Activated CD8-positive, alpha-beta T cell treated with anti-CD3 and anti-CD28 coated beads, Interleukin-2, amount 10 ng/mL, durations not matched to agents 7 days and 5 days (primary cell): ENCODE measurements around the gene GORASP1. TPM values are rescaled to one million over a fixed set of nuclear protein-coding genes. Genes with fewer than 3 reads are reported as not detected.

Experiments
- ATAC-seq: fragments of 150-1000 bp; cut with Tn5 transposase; one replicate; pipeline ENCODE4 v1.10.0; 2021; ENCODE audit warnings: moderate library complexity
- CTCF ChIA-PET: fragments of 350-600 bp; sonication (Branson Sonifier 250); formaldehyde crosslinking; loops from one replicate; lab custom pipeline; 2021; ENCODE audit warnings: antibody characterized with exemption; lab: Charles Lee
- POLR2A ChIA-PET: fragments of 350-600 bp; sonication (Branson Sonifier 250); formaldehyde crosslinking; loops from one replicate; lab custom pipeline; 2021; ENCODE audit warnings: antibody characterized with exemption; lab: Charles Lee
- DNase-seq: peaks from one replicate; pipeline ENCODE4 v3.0.0-alpha.2; 2020
- H3K27ac Mint-ChIP-seq: one replicate; pipeline ENCODE4 v1.8.0; 2021; ENCODE audit warnings: mild to moderate bottlenecking, mixed read lengths
- H3K27me3 Mint-ChIP-seq: one replicate; pipeline ENCODE4 v1.8.0; 2021; ENCODE audit warnings: low read depth, mixed read lengths
- H3K36me3 Mint-ChIP-seq: one replicate; pipeline ENCODE4 v1.8.0; 2021; ENCODE audit warnings: low read depth, mixed read lengths
- H3K4me1 Mint-ChIP-seq: one replicate; pipeline ENCODE4 v1.8.0; 2021; ENCODE audit warnings: low read depth, mixed read lengths
- H3K4me3 Mint-ChIP-seq: one replicate; pipeline ENCODE4 v1.8.0; 2021; ENCODE audit warnings: mild to moderate bottlenecking, mixed read lengths
- H3K9me3 Mint-ChIP-seq: one replicate; pipeline ENCODE4 v1.8.0; 2022; ENCODE audit warnings: mixed read lengths; ENCODE audit not compliant: insufficient read depth
- total RNA-seq, 2 experiments: library from RNA; stranded (reverse); gene quantifications; one replicate each; pipeline ENCODE4 v1.2.3, GENCODE V29; 2021

The GORASP1 gene
- total RNA-seq, 2 experiments from 2014 or later: 10.8 to 11.0 TPM

DNA sequence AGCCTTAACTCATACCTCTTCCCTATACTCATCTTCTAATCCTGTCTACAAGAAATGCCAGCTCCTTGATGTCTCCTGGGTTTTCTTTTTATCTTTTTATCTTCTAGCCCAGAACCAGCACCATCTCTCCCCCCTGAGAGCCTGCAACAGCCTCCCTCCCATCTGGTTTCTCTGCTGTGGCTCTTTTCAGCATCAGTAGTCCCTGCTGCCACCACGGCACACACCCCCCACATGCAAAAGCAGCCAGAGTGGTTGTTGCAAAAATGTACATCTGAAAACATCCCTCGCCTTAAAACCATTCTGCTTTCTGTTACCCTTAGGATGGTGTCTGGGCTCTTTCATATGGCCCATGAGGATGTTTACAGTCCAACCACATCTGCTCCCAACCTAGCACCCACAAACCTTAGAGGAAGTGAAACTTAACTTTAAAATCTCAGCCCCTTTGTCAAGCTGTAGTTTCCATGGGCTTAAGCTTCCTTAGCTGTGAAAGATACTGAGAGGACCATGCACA lies 828 bp upstream of the GORASP1 start:
- Mint-ChIP-seq H3K4me1 (peaks cover 40% of the 10 kb centered on the region), H3K9me3 (no peaks in the 10 kb centered on the region), H3K27me3 (peaks cover 35% of the 10 kb centered on the region), H3K27ac (peak overlapping the region; percentile 81), H3K4me3 (peak overlapping the region; percentile 88), H3K36me3 (no peaks in the 10 kb centered on the region)
- POLR2A ChIA-PET: interaction anchor here (0.7 to 1.4 kb wide), 6 partner anchors 10 to 276 kb away, joined by 3 to 5 read pairs (median 3); no protein-coding TSS in a partner anchor
- ATAC-seq (peak; percentile 64), DNase-seq (peak; percentile 76)
- CTCF ChIA-PET: interaction anchor here (0.6 to 8.6 kb wide), 10 partner anchors 11 to 184 kb away, joined by 3 to 59 read pairs (median 3); partner anchors contain the start of genes SCN11A and WDR48

DNA sequence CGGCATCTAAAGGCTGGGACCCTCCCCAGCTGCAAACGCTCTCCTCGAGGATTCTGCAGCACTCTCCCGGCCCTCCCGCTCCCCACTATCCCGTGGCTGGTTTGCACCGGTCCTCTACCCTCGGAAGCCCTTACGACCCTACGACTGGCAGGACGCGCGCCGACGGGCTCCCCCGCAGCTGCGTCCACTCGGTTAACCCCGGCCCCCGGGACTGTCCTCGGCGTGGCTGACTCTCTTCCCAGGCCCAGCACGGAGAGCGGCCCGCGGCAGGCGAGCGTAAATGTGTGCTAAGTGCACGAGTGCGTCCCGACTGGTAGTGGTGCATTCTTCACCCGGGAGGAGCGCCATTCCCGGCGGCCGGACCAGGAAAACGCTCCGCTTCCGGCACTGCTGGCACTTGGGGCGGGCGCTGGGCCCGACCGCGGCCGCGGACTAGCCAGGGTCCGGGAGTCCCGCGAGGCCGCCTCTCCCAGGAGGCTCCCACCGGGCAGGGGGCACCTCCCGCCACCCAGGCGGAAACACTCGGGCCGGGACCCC lies 508 bp downstream of the GORASP1 start:
- Mint-ChIP-seq H3K9me3 (no peaks in the 10 kb centered on the region), H3K36me3 (no peaks in the 10 kb centered on the region), H3K27me3 (peaks cover 27% of the 10 kb centered on the region), H3K4me3 (peak overlapping the region; percentile 75), H3K27ac (peak overlapping the region; percentile 28), H3K4me1 (peaks cover 44% of the 10 kb centered on the region)
- ATAC-seq (peak; percentile 20), DNase-seq (no peak)
- CTCF ChIA-PET: interaction anchor here (1.3 to 8.6 kb wide), 4 partner anchors 83 to 185 kb away, joined by 5 to 59 read pairs (median 16); no protein-coding TSS in a partner anchor
- POLR2A ChIA-PET: interaction anchor here (1.3 kb wide), 1 partner anchor 41 kb away, joined by 3 read pairs; no protein-coding TSS in a partner anchor

DNA sequence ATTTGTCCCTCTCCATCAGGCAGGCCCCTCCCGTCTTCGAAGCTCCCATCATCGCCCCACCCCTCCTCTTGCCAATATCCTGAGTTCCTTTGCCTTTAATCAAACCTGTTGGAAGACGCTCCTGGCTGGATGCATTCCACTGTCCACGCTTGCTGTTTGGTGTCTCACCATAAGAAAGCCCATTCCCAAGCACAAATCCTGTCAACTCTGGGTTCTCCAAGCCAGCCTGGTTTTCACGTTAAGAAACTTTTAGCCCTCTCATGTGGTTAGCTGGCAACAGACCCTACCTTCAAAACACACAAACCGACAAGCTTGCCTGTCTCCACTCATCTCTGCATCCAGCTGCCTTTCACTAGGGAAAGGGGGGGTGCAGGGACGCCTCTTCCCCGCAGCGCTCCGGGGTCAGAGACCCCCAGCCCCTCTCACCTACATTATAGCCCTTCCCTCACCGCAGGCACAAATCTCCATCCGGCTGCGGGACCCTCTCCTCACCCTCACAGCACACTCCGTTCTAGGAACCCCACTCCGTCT lies 1.1 kb downstream of the GORASP1 start:
- Mint-ChIP-seq H3K27me3 (peaks cover 24% of the 10 kb centered on the region), H3K4me3 (peak overlapping the region; percentile 75), H3K4me1 (peaks cover 44% of the 10 kb centered on the region), H3K36me3 (no peaks in the 10 kb centered on the region), H3K9me3 (no peaks in the 10 kb centered on the region), H3K27ac (peak overlapping the region; percentile 28)
- no peak for DNase-seq
- POLR2A ChIA-PET: no interaction called here
- CTCF ChIA-PET: interaction anchor here (1.3 to 8.6 kb wide), 4 partner anchors 21 to 185 kb away, joined by 3 to 59 read pairs (median 10); no protein-coding TSS in a partner anchor
- ATAC-seq: no peak

DNA sequence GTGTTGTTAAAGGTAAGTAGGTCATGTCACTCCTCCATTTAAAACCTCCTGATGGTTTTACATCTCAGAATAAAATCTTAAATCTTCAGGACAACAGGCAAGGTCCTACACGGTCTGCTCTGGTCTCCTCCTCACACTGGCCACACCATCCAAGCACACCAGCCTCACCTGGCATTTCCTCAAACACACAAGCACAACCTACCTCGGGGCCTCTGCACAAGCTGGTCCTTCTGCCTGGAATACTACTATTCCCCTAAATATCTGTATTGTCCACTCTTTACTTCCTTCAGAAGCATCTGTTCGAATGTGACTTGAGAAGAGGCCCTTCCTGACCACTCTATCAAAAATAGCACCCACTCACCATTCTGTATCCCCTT lies 1.8 kb downstream of the GORASP1 start:
- ATAC-seq: no peak
- ChIA-PET CTCF (interaction anchor here (1.3 to 8.6 kb wide), 4 partner anchors 21 to 186 kb away, joined by 3 to 59 read pairs (median 10); no protein-coding TSS in a partner anchor), POLR2A (interaction anchor here (0.7 kb wide), 1 partner anchor 59 kb away, joined by 4 read pairs; no protein-coding TSS in a partner anchor)
- Mint-ChIP-seq H3K36me3 (no peaks in the 10 kb centered on the region), H3K4me1 (peaks cover 47% of the 10 kb centered on the region), H3K9me3 (no peaks in the 10 kb centered on the region), H3K27me3 (peaks cover 24% of the 10 kb centered on the region), H3K4me3 (peak overlapping the region; percentile 75), H3K27ac (no peak overlapping the region)
- DNase-seq: no peak

DNA sequence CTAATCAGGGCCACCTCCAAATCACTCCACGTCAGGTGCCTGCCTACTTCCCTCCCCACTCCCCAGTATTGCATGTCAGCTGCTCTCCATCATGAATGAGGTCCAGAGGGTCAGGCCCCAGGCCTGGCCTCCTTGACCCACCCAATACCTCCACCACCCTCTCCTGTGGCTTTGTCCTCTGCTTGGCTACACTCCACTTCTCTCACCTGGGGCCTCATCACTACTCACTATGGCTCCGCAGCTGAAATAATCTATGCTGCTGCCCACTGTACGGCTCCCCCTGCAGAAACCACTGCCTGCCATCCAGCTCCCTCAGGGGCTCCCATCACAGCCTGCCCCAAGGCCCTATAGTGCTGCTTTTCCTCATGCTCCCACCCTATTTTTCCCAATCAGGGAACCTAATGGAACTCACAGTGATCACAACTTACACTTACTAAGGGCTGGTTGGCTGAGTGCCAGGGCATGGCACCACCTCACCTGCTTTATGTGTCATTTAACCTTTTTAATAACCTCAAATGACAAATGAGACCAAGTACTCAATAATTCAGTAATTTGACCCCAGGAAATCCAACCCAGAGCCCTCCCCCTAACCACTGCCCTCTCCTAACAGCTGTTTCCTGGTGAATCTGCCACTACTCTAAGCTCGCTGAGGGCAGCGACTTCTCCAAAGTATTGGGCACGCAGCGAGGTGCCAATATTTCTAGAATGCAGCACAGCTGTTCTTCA lies 2.3 kb downstream of the GORASP1 start:
- no peak for ATAC-seq
- POLR2A ChIA-PET: interaction anchor here (0.7 kb wide), 1 partner anchor 58 kb away, joined by 4 read pairs; no protein-coding TSS in a partner anchor
- Mint-ChIP-seq H3K27me3 (peaks cover 21% of the 10 kb centered on the region), H3K4me3 (no peak overlapping the region), H3K27ac (no peak overlapping the region), H3K9me3 (no peaks in the 10 kb centered on the region), H3K36me3 (no peaks in the 10 kb centered on the region), H3K4me1 (peaks cover 47% of the 10 kb centered on the region)
- DNase-seq: no peak
- CTCF ChIA-PET: interaction anchor here (1.3 to 8.6 kb wide), 3 partner anchors 22 to 187 kb away, joined by 3 to 59 read pairs (median 16); no protein-coding TSS in a partner anchor

DNA sequence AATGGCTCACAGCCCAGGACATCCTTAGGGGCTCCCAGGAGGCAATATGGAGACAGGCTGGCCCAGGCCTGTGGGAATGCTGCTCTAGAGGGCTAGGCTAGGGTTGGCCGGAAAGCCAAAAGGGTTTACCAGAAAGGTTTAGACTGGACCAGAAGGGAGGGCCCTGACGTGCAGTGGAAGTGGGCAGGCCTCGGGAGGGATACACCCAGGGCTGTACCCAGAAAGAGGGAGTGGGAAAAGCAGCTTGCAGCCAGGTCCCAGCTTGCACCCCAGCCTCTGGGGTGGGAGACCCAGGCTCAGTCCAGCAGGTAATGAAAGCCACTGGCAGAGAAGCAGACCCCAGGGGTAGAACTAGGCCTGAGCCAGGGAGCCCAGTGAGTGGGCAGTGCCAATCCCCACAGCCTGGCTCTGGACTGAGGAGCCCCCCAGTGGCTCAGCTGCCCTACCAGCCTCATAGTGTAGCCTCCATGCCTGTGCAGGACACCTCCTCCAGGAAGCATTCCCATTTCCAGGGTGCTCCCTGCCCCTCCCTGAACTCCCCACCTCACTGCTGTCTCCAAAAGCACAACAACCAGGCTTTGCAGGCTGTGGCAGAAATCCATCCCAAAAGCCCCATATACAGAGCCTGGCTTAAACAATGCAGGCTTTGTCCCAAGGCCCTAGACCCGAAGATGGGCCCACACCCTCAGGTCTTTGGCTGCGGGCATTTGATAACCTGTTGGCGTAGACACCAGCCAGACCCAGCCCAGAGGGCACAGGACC lies 3.5 kb downstream of the GORASP1 start:
- no peak overlapping the region for H3K4me3 Mint-ChIP-seq
- peaks cover 13% of the 10 kb centered on the region for H3K27me3 Mint-ChIP-seq
- ATAC-seq: no peak
- ChIA-PET CTCF (interaction anchor here (0.9 to 8.6 kb wide), 3 partner anchors 87 to 188 kb away, joined by 3 to 59 read pairs (median 16); no protein-coding TSS in a partner anchor), POLR2A (no interaction called here)
- peak; percentile 16 for DNase-seq
- peaks cover 41% of the 10 kb centered on the region for H3K4me1 Mint-ChIP-seq
- H3K36me3 Mint-ChIP-seq: no peaks in the 10 kb centered on the region
- no peaks in the 10 kb centered on the region for H3K9me3 Mint-ChIP-seq
- H3K27ac Mint-ChIP-seq: no peak overlapping the region

DNA sequence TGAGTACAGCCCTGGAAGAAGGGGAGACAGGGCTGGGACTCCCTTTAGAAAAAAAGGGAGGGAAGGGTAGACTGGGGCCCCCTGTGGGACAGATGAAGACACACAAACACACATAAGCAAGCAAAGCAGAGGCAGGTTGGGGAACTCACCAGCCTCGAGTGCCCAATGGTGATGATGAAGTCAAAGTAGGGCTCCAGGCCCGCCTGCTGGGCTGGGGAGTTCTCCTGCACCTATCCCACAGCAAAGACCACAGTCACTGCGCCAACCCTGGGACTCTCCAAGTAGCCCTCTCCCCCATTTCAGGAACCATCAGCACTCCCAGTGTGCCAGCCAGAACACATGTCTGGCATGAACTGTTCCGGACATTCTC lies 4.1 kb downstream of the GORASP1 start:
- CTCF ChIA-PET: interaction anchor here (8.6 kb wide), 1 partner anchor 185 kb away, joined by 59 read pairs; no protein-coding TSS in a partner anchor

DNA sequence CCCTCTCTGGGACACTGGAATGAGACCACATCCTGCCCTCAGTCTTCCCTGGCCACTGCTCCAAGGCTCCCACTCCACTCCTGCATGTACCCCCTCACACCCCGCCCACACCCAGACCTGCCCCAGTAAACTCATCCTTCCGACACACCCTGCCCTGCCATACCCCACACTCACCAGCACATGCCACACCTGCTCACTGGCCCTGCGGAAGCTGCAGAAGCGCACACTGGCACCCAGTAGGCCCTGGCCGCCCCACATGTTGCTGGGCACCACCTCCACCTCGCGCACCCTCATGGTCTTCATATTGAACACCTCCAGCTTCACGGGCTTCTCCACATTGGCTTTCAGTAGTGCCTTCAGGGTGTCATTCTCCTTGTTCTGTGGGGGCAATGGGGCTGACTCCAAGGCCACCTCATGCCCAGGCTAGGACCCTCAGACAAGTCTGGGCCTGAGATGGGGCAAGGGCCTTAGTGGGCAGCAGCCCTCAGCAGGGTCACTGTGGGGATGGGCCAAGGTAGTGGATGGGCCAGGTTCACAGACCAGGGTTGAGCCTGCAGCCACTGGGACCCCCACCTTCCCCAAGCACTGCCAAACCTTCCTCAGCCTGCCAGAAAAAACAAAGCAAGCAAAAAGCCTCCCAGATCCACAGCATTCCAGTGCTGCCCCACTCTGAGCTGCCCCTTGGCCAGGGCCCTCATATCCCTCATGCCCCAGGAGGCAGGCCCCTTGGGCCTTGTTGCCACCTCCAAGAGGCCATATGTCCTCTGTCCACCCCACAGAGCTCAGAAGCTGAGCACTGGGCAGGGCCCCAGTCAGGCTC lies 4.7 kb downstream of the GORASP1 start:
- DNase-seq (peak; percentile 18), ATAC-seq (no peak)
- Mint-ChIP-seq H3K27ac (no peak overlapping the region), H3K36me3 (no peaks in the 10 kb centered on the region), H3K4me1 (peaks cover 29% of the 10 kb centered on the region), H3K27me3 (peaks cover 13% of the 10 kb centered on the region), H3K9me3 (no peaks in the 10 kb centered on the region), H3K4me3 (no peak overlapping the region)
- ChIA-PET CTCF (interaction anchor here (8.6 kb wide), 1 partner anchor 186 kb away, joined by 59 read pairs; no protein-coding TSS in a partner anchor), POLR2A (interaction anchor here (0.6 kb wide), 1 partner anchor 192 kb away, joined by 4 read pairs; no protein-coding TSS in a partner anchor)

More for the DNA sequence above, 4.1 kb downstream of the GORASP1 start:
- DNase-seq: peak; percentile 23
- Mint-ChIP-seq H3K4me3 (no peak overlapping the region), H3K27me3 (peaks cover 13% of the 10 kb centered on the region), H3K27ac (no peak overlapping the region), H3K36me3 (no peaks in the 10 kb centered on the region), H3K9me3 (no peaks in the 10 kb centered on the region), H3K4me1 (peaks cover 35% of the 10 kb centered on the region)
- POLR2A ChIA-PET: interaction anchor here (0.6 kb wide), 1 partner anchor 191 kb away, joined by 4 read pairs; no protein-coding TSS in a partner anchor
- no peak for ATAC-seq

DNA sequence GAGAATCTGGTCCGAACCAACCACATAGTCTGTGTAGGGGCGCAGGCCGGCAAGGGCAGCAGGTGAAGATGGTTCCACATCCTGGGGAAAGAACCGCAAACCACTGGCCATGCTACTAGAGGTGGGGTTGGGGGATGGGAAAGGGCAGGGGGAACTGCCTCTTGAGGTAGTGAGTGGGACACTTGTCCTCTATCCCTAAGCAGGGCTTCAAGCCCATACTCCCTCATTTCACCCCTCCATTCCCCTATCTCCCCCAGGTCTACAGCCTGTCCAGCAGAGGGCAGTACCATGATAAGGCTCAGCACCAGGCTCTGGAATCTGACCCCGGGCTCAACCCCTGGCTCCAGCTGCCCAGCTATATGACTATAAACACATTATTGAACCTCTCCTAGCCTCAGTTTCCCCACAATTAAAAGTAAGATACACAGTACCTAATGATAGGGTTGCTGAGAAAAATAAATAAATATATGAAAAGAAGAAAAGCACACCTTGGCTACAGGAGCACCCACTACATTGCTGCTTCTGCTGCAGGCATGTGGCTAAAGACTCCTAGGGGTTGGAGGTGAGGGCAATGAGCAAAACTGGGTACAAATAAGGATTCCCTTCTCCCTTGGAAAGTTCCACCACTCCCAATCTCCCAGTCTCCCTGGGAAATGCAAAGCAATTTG lies 6.3 kb downstream of the GORASP1 start:
- peaks cover 19% of the 10 kb centered on the region for H3K4me1 Mint-ChIP-seq
- no peak overlapping the region for H3K27ac Mint-ChIP-seq
- peak; percentile 66 for DNase-seq
- ChIA-PET CTCF (interaction anchor here (1.0 to 1.9 kb wide), 5 partner anchors 9 to 190 kb away, joined by 3 to 9 read pairs (median 3); no protein-coding TSS in a partner anchor), POLR2A (no interaction called here)
- H3K9me3 Mint-ChIP-seq: no peaks in the 10 kb centered on the region
- peak; percentile 75 for ATAC-seq
- peaks cover 2% of the 10 kb centered on the region for H3K36me3 Mint-ChIP-seq
- H3K4me3 Mint-ChIP-seq: no peak overlapping the region
- H3K27me3 Mint-ChIP-seq: peaks cover 5% of the 10 kb centered on the region

DNA sequence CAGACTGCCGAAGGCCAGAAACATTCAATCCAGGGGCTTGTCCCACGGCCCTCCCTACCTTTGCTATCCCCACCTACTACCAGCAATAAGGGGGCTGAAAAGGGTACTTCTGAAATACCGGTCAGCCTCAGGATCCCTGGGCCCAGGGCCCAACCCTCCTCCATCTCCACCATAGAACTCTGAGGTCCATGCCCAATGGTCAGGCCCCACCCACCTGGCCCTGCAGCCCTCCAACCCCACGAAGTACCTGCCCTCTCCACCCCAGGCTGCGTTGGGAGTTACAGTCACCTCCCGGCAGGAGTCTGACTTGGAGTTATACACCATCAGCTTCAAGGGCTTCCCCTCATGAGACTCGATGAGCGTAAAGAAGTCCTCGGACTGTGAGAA lies 6.9 kb downstream of the GORASP1 start:
- DNase-seq: no peak
- ChIA-PET CTCF (interaction anchor here (1.0 to 1.9 kb wide), 5 partner anchors 8 to 191 kb away, joined by 3 to 9 read pairs (median 3); no protein-coding TSS in a partner anchor), POLR2A (no interaction called here)
- Mint-ChIP-seq H3K4me3 (no peak overlapping the region), H3K4me1 (peaks cover 13% of the 10 kb centered on the region), H3K27me3 (no peaks in the 10 kb centered on the region), H3K27ac (no peak overlapping the region), H3K36me3 (peaks cover 4% of the 10 kb centered on the region), H3K9me3 (no peaks in the 10 kb centered on the region)
- no peak for ATAC-seq
